ENCODE results near the gene GALNT2. TPM values are rescaled to one million over a fixed set of nuclear protein-coding genes. Genes with fewer than 3 reads are reported as not detected.

GALNT2 gene
- polyA plus RNA-seq, 2 donors = 11.2 to 15.3 TPM

DNA sequence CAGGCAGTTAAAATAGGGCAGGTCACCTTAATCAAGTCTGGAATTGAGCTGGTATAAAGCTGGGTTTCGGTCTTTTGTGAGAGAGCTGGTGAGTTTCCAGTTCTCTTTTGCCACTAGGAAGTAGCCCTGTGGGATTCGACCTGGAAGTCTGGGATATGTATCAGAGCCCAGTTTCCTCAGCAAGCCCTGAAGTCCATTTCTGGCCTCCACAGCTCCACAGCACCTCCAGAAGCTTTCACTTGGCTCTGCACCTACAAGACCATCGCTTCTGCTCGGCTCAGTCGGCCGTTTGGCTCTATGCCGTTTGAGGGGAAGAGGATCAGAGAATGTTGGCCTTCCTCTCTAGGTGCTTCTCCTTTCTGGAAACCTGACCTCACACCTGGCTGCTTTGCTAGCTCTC lies 148.0 kb downstream of the GALNT2 start:
- no peak overlapping the region for H3K4me3 ChIP-seq (ENCODE audit: low read depth in 1 of 2, low read length in 2 of 2)
- H3K27ac ChIP-seq (ENCODE audit: low read depth in 2 of 2, low read length in 1 of 2) = peak overlapping the region in 1 of 2 donors; percentile 56
- no peaks in the 10 kb centered on the region for H3K27me3 ChIP-seq (ENCODE audit: control insufficient read depth in 1 of 2, insufficient read depth in 2 of 2, low read length in 2 of 2)
- peaks cover 7 to 10% of the 10 kb centered on the region in 2 donors for H3K4me1 ChIP-seq (ENCODE audit: control insufficient read depth in 2 of 2, insufficient read depth in 2 of 2, low read length in 1 of 2)
- no peaks in the 10 kb centered on the region for H3K9me3 ChIP-seq (ENCODE audit: control insufficient read depth in 2 of 2, insufficient read depth in 1 of 2, low read depth in 1 of 2, low read length in 1 of 2)
- H3K36me3 ChIP-seq (ENCODE audit: control insufficient read depth in 2 of 2, insufficient read depth in 2 of 2, low read length in 1 of 2) = no peaks in the 10 kb centered on the region
- 21 to 26% methylated on average over 7 of the region's 7 CpGs for WGBS, 2 donors

DNA sequence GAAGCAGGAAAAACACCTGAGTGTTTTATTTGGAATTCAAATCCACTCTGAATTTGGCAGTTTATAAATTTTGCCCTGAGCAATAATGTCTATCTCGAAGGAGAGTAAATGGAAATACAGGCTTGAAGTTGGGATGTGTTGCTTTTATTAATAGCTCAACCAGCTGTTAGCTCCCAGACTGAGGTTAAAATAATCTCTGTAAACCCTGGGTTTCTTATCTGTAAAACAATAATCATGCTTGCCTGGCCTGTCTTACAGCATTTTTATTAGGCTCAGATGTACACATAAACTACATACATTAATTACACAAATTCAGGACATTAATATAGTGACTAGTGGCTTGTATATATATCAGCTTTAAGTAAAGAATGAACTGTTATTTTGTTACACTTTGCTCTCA lies 148.5 kb downstream of the GALNT2 start:
- Histone ChIP-seq H3K9me3 (ENCODE audit: control insufficient read depth in 2 of 2, insufficient read depth in 1 of 2, low read depth in 1 of 2, low read length in 1 of 2) (no peaks in the 10 kb centered on the region), H3K4me1 (ENCODE audit: control insufficient read depth in 2 of 2, insufficient read depth in 2 of 2, low read length in 1 of 2) (peaks cover 7 to 10% of the 10 kb centered on the region in 2 donors), H3K36me3 (ENCODE audit: control insufficient read depth in 2 of 2, insufficient read depth in 2 of 2, low read length in 1 of 2) (no peaks in the 10 kb centered on the region), H3K4me3 (ENCODE audit: low read depth in 1 of 2, low read length in 2 of 2) (no peak overlapping the region), H3K27ac (ENCODE audit: low read depth in 2 of 2, low read length in 1 of 2) (no peak overlapping the region), H3K27me3 (ENCODE audit: control insufficient read depth in 1 of 2, insufficient read depth in 2 of 2, low read length in 2 of 2) (no peaks in the 10 kb centered on the region)
- 30 to 34% methylated on average over 1 of the region's 1 CpG for WGBS, 2 donors

DNA sequence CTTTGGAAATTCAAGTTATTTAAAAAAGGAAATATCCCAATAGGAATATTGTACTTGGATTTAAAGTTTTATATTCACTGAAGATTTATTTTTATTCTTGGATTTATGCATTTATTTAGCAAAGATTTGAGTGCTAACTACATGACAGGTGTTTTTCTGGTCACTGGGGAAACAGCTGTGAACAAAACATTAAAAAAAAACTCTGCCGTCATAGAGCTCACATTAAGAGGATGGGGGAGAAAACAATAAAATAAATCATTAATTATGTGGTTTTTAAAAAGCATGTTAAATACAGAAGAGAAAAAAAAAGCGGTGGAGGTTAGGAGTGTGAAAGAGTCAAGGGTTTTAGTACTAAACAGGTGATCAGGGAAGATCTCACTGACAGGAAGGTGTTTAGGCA lies 149.9 kb downstream of the GALNT2 start:
- no peaks in the 10 kb centered on the region for H3K36me3 ChIP-seq (ENCODE audit: control insufficient read depth in 2 of 2, insufficient read depth in 2 of 2, low read length in 1 of 2)
- H3K27ac ChIP-seq (ENCODE audit: low read depth in 2 of 2, low read length in 1 of 2) = no peak overlapping the region
- WGBS, 2 donors = 79 to 93% methylated on average over 2 of the region's 2 CpGs
- H3K9me3 ChIP-seq (ENCODE audit: control insufficient read depth in 2 of 2, insufficient read depth in 1 of 2, low read depth in 1 of 2, low read length in 1 of 2) = no peaks in the 10 kb centered on the region
- H3K4me1 ChIP-seq (ENCODE audit: control insufficient read depth in 2 of 2, insufficient read depth in 2 of 2, low read length in 1 of 2) = peaks cover 2 to 6% of the 10 kb centered on the region in 2 donors
- H3K27me3 ChIP-seq (ENCODE audit: control insufficient read depth in 1 of 2, insufficient read depth in 2 of 2, low read length in 2 of 2) = no peaks in the 10 kb centered on the region
- H3K4me3 ChIP-seq (ENCODE audit: low read depth in 1 of 2, low read length in 2 of 2) = no peak overlapping the region

DNA sequence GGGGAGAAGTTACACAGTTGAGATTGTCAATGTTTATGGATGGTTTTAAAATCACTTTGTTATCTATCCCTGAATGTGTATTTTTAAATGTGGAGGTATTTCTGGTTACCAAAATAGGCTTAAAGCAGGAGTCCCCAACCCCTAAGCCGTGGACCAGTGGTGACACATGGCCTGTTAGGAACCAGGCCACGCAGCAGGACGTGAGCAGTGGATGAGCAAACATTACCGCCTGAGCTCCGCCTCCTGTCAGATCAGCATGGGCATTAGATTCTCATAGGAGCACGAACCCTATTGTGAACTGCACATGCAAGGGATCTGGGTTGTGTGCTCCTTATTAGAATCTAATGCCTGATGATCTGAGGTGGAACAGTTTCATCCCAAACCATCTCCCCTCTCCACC lies 151.6 kb downstream of the GALNT2 start:
- Histone ChIP-seq H3K4me1 (ENCODE audit: control insufficient read depth in 2 of 2, insufficient read depth in 2 of 2, low read length in 1 of 2) (peaks cover 0 to 6% of the 10 kb centered on the region in 2 donors), H3K27me3 (ENCODE audit: control insufficient read depth in 1 of 2, insufficient read depth in 2 of 2, low read length in 2 of 2) (no peaks in the 10 kb centered on the region), H3K27ac (ENCODE audit: low read depth in 2 of 2, low read length in 1 of 2) (no peak overlapping the region), H3K4me3 (ENCODE audit: low read depth in 1 of 2, low read length in 2 of 2) (no peak overlapping the region), H3K36me3 (ENCODE audit: control insufficient read depth in 2 of 2, insufficient read depth in 2 of 2, low read length in 1 of 2) (no peaks in the 10 kb centered on the region), H3K9me3 (ENCODE audit: control insufficient read depth in 2 of 2, insufficient read depth in 1 of 2, low read depth in 1 of 2, low read length in 1 of 2) (no peaks in the 10 kb centered on the region)
- 80 to 93% methylated on average over 6 of the region's 6 CpGs for WGBS, 2 donors

- H3K36me3 ChIP-seq (ENCODE audit: control insufficient read depth in 2 of 2, insufficient read depth in 2 of 2, low read length in 1 of 2) = no peaks in the 10 kb centered on the region
- 80 to 86% methylated on average over 8 of the region's 8 CpGs for WGBS, 2 donors
Measured at GRCh38 chr1:230219174-230220067, 152.4 kb downstream of the GALNT2 start.

GRCh38 chr1:230220478-230220877 lies 153.4 kb downstream of the GALNT2 start:
- Histone ChIP-seq H3K4me3 (ENCODE audit: low read depth in 1 of 2, low read length in 2 of 2) (no peak overlapping the region), H3K9me3 (ENCODE audit: control insufficient read depth in 2 of 2, insufficient read depth in 1 of 2, low read depth in 1 of 2, low read length in 1 of 2) (no peaks in the 10 kb centered on the region), H3K27ac (ENCODE audit: low read depth in 2 of 2, low read length in 1 of 2) (no peak overlapping the region), H3K36me3 (ENCODE audit: control insufficient read depth in 2 of 2, insufficient read depth in 2 of 2, low read length in 1 of 2) (no peaks in the 10 kb centered on the region), H3K4me1 (ENCODE audit: control insufficient read depth in 2 of 2, insufficient read depth in 2 of 2, low read length in 1 of 2) (no peaks in the 10 kb centered on the region), H3K27me3 (ENCODE audit: control insufficient read depth in 1 of 2, insufficient read depth in 2 of 2, low read length in 2 of 2) (no peaks in the 10 kb centered on the region)
- 87 to 95% methylated on average over 7 of the region's 7 CpGs for WGBS, 2 donors

More at GRCh38 chr1:230219174-230220067, 152.4 kb downstream of the GALNT2 start:
- Histone ChIP-seq H3K27me3 (ENCODE audit: control insufficient read depth in 1 of 2, insufficient read depth in 2 of 2, low read length in 2 of 2) (no peaks in the 10 kb centered on the region), H3K4me1 (ENCODE audit: control insufficient read depth in 2 of 2, insufficient read depth in 2 of 2, low read length in 1 of 2) (peaks cover 0 to 6% of the 10 kb centered on the region in 2 donors), H3K27ac (ENCODE audit: low read depth in 2 of 2, low read length in 1 of 2) (no peak overlapping the region), H3K4me3 (ENCODE audit: low read depth in 1 of 2, low read length in 2 of 2) (no peak overlapping the region), H3K9me3 (ENCODE audit: control insufficient read depth in 2 of 2, insufficient read depth in 1 of 2, low read depth in 1 of 2, low read length in 1 of 2) (no peaks in the 10 kb centered on the region)

GRCh38 chr1:230220907-230221306 lies 153.9 kb downstream of the GALNT2 start:
- Histone ChIP-seq H3K27ac (ENCODE audit: low read depth in 2 of 2, low read length in 1 of 2) (no peak overlapping the region), H3K36me3 (ENCODE audit: control insufficient read depth in 2 of 2, insufficient read depth in 2 of 2, low read length in 1 of 2) (no peaks in the 10 kb centered on the region), H3K4me1 (ENCODE audit: control insufficient read depth in 2 of 2, insufficient read depth in 2 of 2, low read length in 1 of 2) (no peaks in the 10 kb centered on the region), H3K4me3 (ENCODE audit: low read depth in 1 of 2, low read length in 2 of 2) (no peak overlapping the region), H3K27me3 (ENCODE audit: control insufficient read depth in 1 of 2, insufficient read depth in 2 of 2, low read length in 2 of 2) (no peaks in the 10 kb centered on the region), H3K9me3 (ENCODE audit: control insufficient read depth in 2 of 2, insufficient read depth in 1 of 2, low read depth in 1 of 2, low read length in 1 of 2) (no peaks in the 10 kb centered on the region)
- 76 to 77% methylated on average over 3 of the region's 3 CpGs for WGBS, 2 donors

GRCh38 chr1:230222678-230223077 lies 155.6 kb downstream of the GALNT2 start:
- Histone ChIP-seq H3K27me3 (ENCODE audit: control insufficient read depth in 1 of 2, insufficient read depth in 2 of 2, low read length in 2 of 2) (no peaks in the 10 kb centered on the region), H3K27ac (ENCODE audit: low read depth in 2 of 2, low read length in 1 of 2) (no peak overlapping the region), H3K4me1 (ENCODE audit: control insufficient read depth in 2 of 2, insufficient read depth in 2 of 2, low read length in 1 of 2) (no peaks in the 10 kb centered on the region), H3K36me3 (ENCODE audit: control insufficient read depth in 2 of 2, insufficient read depth in 2 of 2, low read length in 1 of 2) (no peaks in the 10 kb centered on the region), H3K4me3 (ENCODE audit: low read depth in 1 of 2, low read length in 2 of 2) (no peak overlapping the region), H3K9me3 (ENCODE audit: control insufficient read depth in 2 of 2, insufficient read depth in 1 of 2, low read depth in 1 of 2, low read length in 1 of 2) (no peaks in the 10 kb centered on the region)
- 91% methylated on average over 2 of the region's 2 CpGs for WGBS, 2 donors

GRCh38 chr1:230224101-230224960 lies 157.3 kb downstream of the GALNT2 start:
- no peak overlapping the region for H3K4me3 ChIP-seq (ENCODE audit: low read depth in 1 of 2, low read length in 2 of 2)
- 86 to 87% methylated on average over 18 of the region's 18 CpGs for WGBS, 2 donors

More at GRCh38 chr1:230224101-230224960, 157.3 kb downstream of the GALNT2 start:
- Histone ChIP-seq H3K36me3 (ENCODE audit: control insufficient read depth in 2 of 2, insufficient read depth in 2 of 2, low read length in 1 of 2) (no peaks in the 10 kb centered on the region), H3K4me1 (ENCODE audit: control insufficient read depth in 2 of 2, insufficient read depth in 2 of 2, low read length in 1 of 2) (no peaks in the 10 kb centered on the region), H3K9me3 (ENCODE audit: control insufficient read depth in 2 of 2, insufficient read depth in 1 of 2, low read depth in 1 of 2, low read length in 1 of 2) (no peaks in the 10 kb centered on the region), H3K27me3 (ENCODE audit: control insufficient read depth in 1 of 2, insufficient read depth in 2 of 2, low read length in 2 of 2) (no peaks in the 10 kb centered on the region), H3K27ac (ENCODE audit: low read depth in 2 of 2, low read length in 1 of 2) (peak overlapping the region in 1 of 2 donors; percentile 11)
